Transverse colon (tissue), 4 donors: ENCODE data around the gene SLC5A2.
A peak's percentile ranks its signal among the peaks of the same experiment; 100 is the strongest.

Source experiments
- CTCF ChIP-seq, 5 experiments: fragments of 200-600 bp in 3 of 5; fragments of 450-650 bp in 2 of 5; sonication (generic) in 3 of 5; IDR thresholded peaks; 1 replicate in 2 of 5; 2 replicates in 3 of 5; pipeline ENCODE4 v1.5.1; 2016 to 2017; ENCODE audit warnings: antibody characterized with exemption in 5 of 5, inconsistent platforms in 3 of 5, mild to moderate bottlenecking in 2 of 5, moderate library complexity in 1 of 5
- POLR2AphosphoS5 ChIP-seq, 3 donors: sonication (generic); formaldehyde crosslinking; IDR thresholded peaks; one replicate each; pipeline ENCODE4 v1.6.1; 2016; ENCODE audit warnings: antibody characterized with exemption in 3 of 3

- peak; percentile 54 to 70 (median 67) for TF ChIP-seq CTCF (IDR thresholded peaks at IDR 0.05)
- TF ChIP-seq POLR2AphosphoS5 (IDR thresholded peaks at IDR 0.05): no peak
Measured at GRCh38 chr16:31460582-31461002, 22.3 kb upstream of the SLC5A2 start.
